KBM-7 (cell line): ENCODE results near the gene SLC9A8.
A peak's percentile ranks its signal among the peaks of the same experiment; 100 is the strongest.

Experiments used
- DNase-seq: peaks from one replicate; pipeline ENCODE4 v3.0.0-alpha.2; 2015
- in situ Hi-C: fragments of 300-500 bp; cut with MboI; formaldehyde crosslinking; loops from 2 replicates; pipeline ENCODE4 v1.14.3; 2020; ENCODE audit warnings: low sequenced_read_pairs, low pct_unique_long_range_greater_than_20kb, mixed read lengths

SLC9A8 gene

DNA sequence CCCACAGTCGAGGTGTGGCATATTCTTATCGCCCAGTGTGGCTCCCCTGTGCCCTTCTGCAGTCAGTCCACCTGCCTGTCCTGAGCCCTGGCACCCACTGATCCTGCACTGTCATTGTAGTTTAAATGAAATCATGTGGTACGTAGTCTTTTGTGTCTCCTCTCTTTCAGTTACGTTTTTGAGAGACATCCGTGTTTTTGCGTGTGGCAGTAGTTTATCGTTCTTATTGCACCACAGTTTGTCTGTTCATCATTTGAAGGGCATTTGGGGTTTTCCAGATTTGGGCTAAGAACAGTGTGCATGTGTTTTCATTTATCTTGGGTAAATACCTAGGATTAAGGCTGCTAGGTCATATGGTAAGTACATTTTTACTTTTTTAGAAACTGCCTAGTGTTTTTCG, 53.4 kb downstream of the SLC9A8 start:
- DNase-seq, result no peak
- in situ Hi-C loops, result loop anchor here (25.0 kb wide), 1 partner anchor 254 kb away; no protein-coding TSS in a partner anchor

DNA sequence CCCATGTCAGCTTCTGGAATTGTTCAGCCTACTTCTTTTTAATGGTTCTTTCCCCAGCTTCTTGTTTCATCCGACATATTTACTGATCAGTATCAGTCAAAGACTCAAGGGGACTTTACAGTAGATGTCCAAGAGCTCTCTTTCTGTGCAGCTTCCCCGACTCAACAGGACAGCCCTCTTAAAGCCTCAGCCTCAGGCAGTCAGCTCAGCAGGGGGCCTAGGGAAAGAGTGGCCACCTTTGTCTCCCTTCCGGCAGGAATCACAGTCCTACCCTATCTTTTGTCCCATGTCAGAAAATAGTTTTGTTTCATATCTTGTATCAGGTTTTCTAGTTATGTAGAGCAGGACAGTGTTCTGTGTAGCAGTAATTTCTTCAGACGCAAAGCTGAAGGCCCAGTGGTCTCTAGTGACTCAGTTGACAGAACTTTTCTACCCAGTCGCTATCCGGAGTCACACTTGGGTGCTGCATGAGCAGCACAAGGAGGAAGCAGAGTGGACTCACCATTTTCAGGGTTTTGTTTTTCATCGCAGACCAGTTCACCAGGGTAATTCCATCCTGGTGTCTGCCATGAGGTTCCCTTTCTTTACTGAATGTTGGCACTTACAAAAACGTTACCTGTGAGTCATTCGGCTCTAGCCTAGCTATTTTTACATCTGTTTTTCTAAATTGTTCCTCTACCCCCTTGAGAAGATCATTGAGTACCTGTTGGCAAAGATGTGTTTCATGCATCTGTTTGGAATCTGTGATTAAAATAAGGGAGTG, 55.0 kb downstream of the SLC9A8 start:
- DNase-seq, result no peak
- in situ Hi-C loops, result loop anchor here (25.0 kb wide), 1 partner anchor 255 kb away; no protein-coding TSS in a partner anchor

DNA sequence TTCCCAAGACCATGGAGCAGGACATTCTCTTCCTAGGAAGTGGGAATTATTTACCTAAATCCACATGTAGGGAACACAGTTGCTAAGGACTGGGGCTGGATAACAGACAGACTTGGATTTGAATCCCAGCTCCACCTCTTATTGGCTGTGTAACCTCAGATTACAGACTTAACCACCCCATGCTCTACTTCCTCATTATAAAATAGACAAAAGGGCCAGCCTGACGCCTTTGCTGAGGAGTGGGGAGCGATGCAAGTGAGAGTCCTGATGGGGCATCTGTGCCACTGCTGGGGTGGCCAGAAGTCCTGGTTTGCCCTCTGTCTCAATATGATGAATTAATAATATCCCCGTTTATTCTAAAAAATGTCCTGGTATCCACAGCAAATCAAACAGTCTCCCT, 55.9 kb downstream of the SLC9A8 start:
- in situ Hi-C loops, result loop anchor here (25.0 kb wide), 1 partner anchor 256 kb away; no protein-coding TSS in a partner anchor
- peak; percentile 41 for DNase-seq

DNA sequence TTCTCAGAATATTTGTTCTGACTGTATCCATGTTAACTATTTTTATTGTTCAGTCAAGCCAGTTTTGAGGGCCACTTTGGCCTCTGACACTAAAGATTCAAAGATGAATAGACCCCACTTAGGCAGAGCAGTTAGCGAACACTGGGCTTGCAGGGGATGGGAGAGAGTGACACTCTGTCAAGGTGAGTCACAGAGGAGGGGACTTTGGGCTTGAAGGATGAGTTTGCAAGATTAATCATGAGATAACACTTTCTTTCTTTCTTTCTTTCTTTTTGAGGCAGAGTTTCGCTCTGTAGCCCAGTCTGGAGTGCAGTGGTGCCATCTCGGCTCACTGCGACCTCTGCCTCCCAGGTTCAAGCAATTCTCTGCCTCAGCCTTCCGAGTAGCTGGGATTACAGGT, 56.3 kb downstream of the SLC9A8 start:
- DNase-seq, result no peak
- in situ Hi-C loops, result loop anchor here (25.0 kb wide), 1 partner anchor 257 kb away; no protein-coding TSS in a partner anchor

DNA sequence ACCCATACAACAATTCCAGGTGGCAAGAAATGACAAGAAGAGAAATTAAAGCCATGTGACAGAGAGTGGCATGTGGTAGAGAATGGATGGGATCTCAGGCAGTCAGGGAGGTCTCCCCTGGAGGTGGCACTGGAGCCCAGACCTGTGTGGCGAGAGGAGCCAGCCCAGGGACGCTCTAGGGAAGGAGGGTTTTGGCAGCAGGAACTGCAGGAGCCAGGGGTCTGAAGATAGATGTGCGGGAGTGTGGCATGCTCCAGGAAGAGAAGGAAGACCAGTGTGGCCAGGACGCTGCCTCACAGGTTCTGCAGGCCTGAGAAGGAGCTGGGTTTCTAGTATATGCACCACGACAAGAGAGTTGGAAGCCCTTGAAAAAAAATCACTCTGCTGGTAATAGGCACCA, 57.6 kb downstream of the SLC9A8 start:
- no peak for DNase-seq
- in situ Hi-C loops, result loop anchor here (25.0 kb wide), 1 partner anchor 258 kb away; no protein-coding TSS in a partner anchor

DNA sequence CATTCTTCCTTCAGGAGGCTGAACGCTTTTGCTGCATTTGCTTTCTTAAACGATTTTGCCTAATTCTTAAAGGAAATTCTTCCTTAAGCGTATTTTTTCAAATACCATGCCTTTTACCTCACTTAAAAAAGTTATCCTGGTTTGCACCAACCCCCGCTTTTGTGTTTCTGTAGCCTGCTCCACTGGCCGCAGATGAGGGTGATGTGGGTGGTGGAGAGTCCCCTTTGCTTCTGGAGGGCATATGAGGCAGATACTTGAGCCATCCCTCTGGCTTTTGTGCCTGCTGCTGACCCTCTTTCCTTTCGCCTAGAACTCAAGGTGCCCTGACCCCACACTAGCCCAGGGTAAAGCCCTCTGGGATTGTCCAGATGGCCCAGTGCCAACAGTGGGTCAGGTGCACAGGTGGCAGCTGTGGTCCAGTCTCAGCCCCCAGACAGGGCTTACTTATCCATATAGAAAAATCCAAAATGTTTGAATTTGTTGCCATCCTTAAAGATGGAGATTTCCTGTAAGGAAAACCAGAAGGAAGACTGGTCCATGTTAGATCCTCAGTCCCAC, 58.8 kb downstream of the SLC9A8 start:
- in situ Hi-C loops, result loop anchor here (25.0 kb wide), 1 partner anchor 259 kb away; no protein-coding TSS in a partner anchor

DNA sequence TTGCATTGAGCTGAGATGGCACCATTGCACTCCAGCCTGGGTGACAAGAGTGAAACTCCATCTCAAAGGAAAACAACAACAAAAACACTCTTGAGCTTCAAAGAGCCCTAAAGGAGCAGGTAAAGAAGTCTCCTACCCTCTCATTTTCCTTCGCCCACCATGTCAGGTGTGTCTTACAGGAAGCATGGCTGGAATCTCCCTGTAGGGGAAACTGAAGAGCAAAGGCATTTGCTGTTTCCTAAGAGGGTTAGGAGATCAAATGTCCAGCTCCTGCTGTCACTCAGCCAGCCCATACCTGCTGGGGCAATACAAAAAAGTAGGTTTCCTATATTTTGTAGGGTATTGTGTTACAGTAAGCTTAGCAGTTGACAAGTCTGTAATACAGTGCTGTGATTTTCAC, 59.4 kb downstream of the SLC9A8 start:
- in situ Hi-C loops, result loop anchor here (25.0 kb wide), 1 partner anchor 260 kb away; no protein-coding TSS in a partner anchor
- no peak for DNase-seq

More for the DNA sequence above, 58.8 kb downstream of the SLC9A8 start:
- DNase-seq, result no peak

DNA sequence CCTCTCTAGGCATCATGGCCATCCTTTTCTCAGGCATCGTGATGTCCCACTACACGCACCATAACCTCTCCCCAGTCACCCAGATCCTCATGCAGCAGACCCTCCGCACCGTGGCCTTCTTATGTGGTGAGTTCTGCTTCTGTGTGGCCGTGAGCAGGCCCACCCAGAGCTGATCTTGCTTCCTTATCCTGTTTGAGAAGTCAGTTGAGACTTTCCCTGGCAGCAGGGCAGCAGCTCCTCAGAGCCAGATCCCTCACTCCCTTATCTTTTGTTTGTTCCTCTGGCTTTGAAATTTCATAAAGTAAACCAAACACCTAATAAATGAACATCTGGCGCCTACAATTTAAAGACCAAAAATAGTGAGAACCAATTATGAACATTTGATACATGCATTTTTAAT, 62.1 kb downstream of the SLC9A8 start:
- in situ Hi-C loops, result loop anchor here (25.0 kb wide), 2 partner anchors 262 to 537 kb away; no protein-coding TSS in a partner anchor
- no peak for DNase-seq

DNA sequence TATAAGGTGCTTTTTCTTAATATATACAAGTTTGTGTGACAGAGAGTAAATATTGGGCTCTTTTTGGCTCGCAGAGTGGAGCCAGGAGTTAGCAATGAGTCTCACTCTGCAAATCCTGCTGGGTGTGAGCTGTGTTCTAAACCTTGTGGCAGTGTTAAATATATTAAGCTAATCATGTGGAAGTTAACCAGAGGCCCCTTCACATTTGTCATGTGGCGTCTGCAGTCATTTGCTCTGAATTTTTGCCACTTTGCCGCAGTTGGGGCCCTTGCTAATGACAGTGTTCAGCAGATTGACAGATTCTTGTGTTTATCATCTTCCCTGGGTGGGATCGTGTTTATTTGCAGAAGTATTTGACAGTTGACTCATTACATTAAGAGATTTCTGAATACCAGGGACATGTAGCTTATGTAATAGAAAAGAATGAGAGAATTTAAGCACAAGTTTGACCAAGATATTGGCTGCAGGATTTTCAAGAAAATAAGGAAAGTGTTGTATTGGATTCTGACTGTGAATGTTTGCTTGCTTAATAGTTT, 64.8 kb downstream of the SLC9A8 start:
- DNase-seq, result no peak
- in situ Hi-C loops, result loop anchor here (25.0 kb wide), 1 partner anchor 540 kb away; no protein-coding TSS in a partner anchor

DNA sequence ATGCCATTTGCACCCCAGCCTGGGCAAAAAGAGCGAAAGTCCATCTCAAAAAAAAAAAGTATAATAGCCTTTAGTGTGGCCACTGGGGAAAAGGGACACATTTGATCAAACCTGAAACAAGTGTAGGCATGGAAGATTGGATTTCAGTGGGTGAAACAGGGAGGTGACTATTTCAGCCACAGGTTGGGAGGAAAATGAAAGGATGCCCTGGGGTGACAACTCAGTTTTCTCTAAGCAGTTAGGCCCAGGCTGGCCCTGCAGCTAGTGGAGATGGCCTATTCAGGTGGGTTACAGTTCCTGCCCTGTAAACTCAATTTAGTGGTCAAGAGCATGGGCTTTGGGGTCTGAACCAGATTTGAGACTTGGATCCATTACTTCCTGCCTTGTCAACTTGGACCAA, 66.3 kb downstream of the SLC9A8 start:
- DNase-seq, result no peak
- in situ Hi-C loops, result loop anchor here (25.0 kb wide), 1 partner anchor 542 kb away; no protein-coding TSS in a partner anchor

DNA sequence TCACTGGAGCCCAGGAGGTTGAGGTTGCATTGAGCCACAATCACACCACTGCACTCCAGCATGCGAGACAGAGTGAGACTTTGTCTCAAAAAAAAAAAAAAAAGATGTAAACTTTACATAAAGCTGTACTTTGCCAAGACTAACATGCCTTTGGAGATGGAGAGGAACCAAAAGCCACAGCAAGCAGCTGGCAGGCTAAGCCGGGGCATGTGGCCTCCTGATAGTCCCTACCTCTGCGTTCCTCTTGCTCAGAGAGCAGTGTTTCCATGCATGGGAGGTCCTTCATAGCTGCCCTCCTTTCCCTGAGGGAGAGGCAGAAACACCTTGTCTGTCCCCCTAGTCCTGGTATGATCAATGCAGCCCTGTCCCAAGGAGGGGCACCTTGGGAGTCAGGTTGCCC, 67.5 kb downstream of the SLC9A8 start:
- in situ Hi-C loops, result loop anchor here (25.0 kb wide), 1 partner anchor 543 kb away; no protein-coding TSS in a partner anchor
- no peak for DNase-seq

DNA sequence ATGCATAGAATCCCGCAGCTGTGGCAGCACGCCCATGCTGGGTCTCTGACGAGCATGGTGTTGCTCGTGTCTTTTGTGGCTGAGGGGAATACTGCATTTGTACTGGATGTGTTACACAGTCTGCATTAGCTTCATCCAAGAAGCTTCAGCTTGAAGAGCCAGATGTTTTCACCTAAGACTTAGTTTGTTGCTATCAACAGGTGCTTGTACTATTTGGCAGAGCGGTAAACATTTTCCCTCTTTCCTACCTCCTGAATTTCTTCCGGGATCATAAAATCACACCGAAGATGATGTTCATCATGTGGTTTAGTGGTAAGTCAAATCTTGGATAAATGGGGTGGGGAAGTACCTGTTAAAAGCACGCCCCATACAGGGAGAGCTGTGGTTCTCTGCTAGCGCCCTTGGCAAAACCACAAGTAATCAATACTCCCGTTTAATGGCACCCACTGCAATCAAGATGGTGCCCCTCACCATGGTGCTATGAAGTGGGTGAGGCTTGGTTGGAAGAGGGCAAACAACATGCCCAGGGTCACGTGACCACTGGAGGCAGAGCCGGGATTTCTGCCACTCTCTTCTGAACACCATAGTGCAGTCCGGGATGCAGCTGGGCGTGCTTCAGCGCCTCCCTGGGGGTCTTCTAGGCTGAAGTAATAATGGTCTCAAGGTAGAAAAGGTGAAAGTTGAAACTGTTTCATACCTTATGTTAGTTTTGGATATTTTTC, 68.3 kb downstream of the SLC9A8 start:
- in situ Hi-C loops, result loop anchor here (25.0 kb wide), 1 partner anchor 544 kb away; no protein-coding TSS in a partner anchor

DNA sequence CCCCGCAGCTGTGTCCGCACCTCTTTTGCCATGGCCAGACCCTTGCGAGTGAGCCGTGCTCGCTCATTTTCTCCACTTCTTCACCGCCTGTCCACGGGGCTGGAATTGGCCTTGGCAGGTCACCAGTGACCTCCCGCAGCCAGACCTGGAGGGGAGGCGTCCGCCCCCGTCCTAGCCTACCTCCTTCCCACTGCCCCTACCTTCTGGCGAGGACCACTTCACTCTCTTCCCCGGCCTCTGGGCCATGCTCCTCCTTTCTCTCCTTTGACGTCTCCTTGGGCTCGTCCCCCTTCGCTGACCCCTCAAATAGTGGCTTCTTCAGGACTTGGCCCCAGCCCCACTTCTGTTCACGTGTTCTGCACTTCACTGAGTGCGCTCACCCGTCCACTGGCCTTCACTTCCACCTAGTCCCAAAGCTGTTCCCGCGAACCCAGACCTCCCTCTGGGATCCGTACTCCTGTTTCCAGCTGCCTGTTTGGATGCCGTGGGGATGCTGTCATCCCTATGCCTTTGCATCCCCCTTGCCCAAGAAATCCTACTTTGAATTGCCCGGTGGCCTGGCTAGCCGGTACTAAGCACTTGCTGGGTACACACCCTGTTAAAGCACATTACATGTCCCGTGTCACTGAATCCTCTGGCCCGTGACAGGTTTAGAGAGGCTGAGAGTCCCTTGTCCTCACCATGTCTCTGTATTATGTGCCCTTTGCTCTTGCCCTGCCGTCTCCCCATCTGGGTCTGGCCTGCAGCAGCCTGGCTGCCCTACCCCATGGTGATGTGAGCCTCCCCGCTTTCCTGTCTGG, 69.7 kb downstream of the SLC9A8 start:
- DNase-seq, result no peak
- in situ Hi-C loops, result loop anchor here (25.0 kb wide), 1 partner anchor 545 kb away; no protein-coding TSS in a partner anchor

More for the DNA sequence above, 68.3 kb downstream of the SLC9A8 start:
- DNase-seq, result no peak

DNA sequence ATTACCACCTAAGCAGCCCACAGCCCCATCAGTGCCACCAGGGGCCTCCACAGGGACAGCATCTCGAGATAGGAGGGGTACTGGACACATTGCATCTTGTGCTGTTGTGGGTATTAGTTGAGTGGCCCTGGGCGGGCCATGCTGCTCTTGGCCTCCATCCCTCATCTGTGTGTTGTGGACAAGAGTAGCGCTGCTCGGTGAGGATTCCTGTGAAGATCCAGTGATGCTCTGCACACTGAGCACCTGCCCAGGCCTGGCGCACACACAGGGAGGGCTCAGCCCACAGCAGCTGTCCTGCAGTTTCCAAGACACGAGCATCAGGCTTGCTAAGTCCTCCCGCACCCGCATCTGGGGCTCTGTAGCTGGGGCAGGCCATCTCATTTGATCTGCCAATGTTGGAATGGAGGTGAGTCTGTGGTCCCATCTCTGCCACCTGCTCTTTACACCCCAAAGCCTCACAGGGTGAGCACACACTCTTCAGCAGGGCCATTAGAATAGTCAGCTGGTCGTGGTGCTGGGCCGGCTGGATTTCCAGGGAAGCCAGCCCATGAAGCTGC, 70.7 kb downstream of the SLC9A8 start:
- no peak for DNase-seq
- in situ Hi-C loops, result loop anchor here (25.0 kb wide), 1 partner anchor 546 kb away; no protein-coding TSS in a partner anchor

DNA sequence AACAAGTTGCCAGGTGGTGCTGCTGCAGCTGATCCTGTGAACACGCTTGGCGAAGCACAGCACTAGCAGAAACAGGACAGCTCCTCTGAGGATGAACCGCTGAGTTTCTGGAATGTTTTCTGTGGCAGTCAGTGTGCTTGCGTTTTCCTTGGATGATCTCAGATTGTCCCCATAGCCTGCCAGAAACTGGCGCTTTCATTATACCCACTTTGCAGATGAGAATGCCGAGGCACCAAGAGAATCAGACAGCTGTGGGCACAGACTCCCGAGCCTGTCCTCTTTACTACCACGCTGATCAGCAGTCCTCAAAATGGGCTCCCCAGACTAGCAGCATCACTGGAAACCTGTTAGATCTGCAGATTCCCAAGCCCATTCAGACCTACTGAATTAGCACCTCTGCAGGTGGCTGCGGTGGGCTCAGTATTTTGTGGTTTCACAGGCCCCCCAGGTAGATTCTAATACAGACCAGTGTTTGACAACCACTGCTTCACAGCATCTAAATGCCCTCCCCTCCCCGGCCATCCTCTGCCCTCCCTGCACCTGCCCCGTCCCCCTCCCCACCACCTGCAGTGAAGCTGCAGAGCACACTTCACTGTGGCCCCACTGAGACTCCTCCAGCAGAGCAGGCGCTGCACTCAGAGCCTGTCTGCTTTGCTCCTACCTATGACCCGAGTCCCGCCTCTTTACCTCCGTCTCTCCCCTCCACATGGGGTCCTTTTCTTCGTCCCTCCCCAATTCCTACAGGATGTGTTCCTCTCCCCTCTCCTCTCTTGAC, 73.1 kb downstream of the SLC9A8 start:
- DNase-seq, result no peak
- in situ Hi-C loops, result loop anchor here (25.0 kb wide), 1 partner anchor 548 kb away; no protein-coding TSS in a partner anchor

DNA sequence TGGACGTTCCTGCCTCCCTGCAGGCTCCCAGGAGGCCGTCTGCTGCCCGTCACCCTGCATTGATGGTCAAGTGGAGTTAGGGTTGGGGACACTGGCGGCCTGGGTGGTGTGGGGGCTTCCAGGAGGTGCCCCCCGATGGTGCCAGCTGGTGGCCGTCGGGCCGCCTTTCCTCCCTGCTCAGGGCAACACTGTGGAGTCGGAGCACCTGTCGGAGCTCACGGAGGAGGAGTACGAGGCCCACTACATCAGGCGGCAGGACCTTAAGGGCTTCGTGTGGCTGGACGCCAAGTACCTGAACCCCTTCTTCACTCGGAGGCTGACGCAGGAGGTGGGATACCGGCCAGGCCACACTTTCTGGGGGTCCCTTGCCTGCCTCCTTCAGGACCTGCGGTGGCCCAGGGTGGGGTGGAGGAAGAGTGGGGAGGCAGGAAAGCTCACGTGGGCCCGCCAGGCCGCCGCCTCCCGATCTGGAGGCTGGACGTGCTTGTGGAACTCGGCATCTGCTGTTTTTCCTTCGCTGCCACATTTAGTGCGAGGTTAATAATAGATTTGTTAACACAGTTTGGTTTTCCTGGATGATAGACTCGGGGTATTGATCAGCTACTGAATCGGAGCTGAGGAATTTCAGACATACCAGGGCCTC, 74.1 kb downstream of the SLC9A8 start:
- in situ Hi-C loops, result loop anchor here (25.0 kb wide), 1 partner anchor 549 kb away; no protein-coding TSS in a partner anchor
- no peak for DNase-seq
